ENCODE measurements around the gene TMEM31.
A peak's percentile ranks its signal among the peaks of the same experiment; 100 is the strongest.

Gene TMEM31, protein sequence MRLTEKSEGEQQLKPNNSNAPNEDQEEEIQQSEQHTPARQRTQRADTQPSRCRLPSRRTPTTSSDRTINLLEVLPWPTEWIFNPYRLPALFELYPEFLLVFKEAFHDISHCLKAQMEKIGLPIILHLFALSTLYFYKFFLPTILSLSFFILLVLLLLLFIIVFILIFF

DNA sequence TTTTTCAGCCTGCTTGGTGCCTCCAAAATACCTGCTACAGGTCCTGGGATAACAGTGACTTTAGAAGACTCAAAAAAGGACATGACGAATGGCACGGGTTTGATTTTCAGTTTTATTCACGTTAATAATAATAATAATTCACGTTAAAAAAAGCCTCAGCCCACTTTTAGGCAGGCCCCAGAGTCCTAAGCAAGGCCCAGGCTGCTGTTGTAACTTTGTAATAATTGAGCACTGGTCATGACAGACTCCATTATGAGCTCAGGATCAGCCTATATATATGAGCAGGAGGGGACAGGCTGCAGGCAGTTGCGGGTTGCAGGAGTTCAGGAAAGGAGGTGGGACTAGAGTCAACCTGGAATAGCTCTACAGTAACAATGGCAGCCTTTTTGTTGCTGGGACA lies at the start of gene TMEM31:
TMEM31 (plus strand) TSS at position 301 of the 400 bp plus-strand sequence. CDS start 1,350 bp downstream, outside the sequence.
- no peak for DNase-seq

DNA sequence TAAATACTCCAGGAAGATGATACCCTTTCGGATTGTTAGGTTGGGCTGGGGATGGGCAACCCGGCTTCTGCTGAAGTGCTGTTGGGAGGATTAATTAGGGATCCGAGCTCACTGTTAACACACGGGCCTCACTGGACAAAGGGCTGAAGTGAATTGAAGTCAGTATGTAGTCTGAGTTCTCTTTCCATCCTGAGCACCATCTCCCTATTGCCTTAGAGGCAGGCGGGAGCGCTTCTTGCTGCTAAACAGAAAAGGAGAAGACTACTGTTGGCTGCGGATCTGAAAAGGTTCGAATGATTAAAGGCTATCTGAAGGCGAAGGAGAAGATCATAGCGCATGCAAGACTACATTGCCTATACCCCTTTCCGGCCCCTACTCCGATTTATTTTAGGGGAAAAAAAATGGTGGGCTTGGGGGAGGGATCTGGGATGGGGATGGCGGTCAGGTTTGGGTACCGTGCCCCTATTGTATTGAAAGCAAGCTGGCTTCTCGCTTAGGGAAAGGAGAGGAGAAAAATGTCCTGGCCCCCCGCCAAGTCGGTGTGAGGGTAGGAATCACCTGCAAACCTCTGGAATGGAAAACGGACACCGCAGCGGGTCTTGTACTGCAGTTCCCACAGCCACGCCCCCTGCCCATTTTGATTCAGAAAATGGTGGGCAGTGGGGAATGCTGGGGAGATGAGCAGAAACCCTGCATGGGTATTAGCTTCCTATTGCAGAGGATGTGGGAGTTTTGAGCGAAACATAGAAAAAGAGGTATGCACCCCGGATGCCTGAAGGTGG lies 46.5 kb upstream of the TMEM31 start:
- DNase-seq, result no peak

DNA sequence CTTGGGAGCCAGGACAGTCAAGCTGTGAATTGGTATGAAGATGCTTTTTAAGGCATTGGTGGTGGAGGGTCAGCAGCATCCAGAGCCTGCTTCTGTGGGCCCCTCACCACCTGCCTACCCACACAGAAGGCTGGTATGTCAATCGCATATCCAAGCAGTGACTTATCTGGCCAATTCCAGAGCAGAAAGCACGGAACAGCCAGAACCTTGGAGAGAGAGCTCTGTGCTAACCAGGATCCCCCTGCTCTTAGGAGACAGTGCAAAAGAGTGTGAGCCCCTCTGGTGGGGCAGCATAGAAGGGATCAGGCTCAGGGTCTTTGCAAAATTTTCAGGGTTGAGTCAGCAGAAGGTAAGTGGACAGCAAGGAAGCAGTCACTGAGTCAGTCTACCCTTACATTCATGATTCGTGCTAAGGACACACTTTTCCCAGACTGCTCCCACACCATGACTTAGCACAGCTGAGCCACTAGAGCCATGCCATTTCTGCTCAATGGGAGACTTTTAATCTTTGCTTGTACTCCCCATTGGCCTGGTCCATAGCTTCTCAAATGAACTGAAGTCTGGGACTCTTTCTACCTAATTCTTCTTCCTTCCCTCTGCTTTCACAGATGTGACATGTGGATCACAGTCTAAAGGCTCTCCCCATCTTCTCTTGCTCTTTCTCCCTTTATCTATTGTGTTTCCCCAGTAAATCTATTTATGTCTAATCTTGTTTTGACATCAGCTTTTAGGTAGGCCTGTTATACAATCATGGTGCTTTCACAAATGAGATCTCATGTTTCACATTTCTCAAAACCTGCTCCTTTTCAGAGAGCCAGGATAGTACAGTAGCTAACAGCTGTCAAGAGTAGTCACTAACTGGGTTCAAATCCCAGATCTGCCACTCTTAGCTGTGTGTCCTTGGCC lies 44.3 kb upstream of the TMEM31 start:
- no peak for DNase-seq

DNA sequence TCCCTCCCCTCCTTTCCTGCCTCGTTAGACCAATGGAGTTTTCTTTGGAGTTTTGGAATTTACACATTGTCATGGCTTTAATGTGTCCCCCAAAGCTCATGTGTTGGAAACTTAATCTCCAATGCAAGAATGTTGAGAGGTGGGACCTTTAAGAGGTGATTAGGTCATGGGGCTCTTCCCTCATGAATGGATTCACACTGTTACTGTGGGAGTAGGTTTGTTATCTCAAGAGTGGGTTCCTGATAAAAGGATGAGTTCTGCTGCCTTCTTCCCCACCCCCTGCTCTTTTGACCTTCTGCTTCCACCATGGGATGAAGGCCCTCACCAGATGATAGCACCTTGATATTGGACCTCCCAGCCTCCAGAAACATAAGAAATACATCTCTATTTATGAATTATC lies 41.0 kb upstream of the TMEM31 start:
- no peak for DNase-seq

DNA sequence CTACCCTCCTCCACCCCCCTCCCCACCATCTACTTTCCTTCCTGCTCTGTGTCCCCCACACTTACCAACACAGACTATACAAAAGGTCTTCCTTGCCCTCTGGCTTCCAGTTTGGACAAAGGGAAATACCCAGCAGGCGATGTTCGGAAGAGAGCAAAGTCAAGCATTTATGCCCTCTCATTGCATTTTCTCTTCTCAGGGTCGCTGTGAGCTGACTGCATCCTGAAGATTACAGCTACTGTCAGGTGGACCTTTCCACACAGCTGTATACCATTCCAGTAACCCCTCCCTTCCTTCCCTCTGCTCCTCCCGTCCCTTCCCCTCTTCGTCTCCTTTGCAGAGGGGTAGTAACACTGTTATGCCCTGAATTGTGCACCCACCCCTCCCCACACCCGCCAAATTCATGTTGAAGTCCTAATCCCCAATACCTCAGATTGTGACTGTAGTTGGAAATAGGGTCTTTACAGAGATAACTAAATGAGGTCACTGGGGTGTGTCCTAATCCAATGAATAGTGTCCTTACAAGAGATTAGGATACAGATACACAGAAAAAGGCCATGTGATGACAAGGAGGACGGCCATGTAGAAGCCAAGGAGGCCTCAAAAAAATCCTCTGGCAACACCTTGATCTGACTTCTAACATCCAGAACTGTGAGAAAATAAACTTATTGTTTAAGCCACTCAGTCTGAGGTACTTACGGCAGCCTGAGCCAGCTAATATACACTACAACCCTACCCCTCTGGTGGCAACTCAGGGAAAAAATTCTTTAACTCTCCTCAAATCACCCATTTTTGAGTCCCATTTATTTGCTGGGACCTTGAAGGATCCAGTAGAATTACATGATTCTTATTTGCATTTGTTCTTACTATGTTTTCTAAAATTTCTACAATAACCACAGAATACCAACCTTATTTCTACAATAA lies 35.9 kb upstream of the TMEM31 start:
- no peak for DNase-seq

DNA sequence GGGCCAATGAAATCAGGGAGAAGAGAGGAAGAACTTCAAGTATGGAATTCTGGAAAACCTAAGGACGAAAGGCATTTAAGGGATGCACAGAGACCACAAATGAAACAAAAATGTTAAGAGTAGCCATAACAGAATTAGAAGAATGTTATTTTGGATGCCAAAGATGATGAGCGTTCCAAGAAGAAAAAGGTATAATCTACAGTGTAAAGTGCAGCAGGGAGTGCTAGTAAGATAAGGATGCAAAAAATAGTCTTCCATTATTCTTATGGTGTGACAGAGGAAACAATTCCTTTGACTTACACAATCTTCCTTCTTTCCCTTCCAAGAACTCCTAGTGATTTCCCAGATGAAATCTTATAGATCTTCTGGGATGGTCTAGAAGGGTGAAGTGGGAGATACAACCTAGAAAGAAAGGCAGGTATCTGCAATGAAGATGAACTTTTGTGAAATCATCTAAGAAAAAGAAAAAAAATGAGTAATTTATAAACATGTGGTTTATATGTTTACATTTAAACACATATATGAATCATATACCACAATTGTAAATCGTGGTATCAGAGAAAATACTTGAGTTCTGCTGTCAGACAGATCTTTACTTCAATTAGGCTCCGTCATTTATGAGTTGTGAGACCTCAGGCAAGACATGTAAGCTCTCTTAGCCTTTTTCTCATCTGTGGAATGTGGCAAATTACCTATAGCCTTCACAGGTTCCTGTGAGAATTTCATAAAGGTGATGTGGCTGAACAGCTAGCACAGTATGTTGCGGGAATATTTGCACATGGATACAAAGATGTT lies 32.3 kb upstream of the TMEM31 start:
- DNase-seq, result no peak

DNA sequence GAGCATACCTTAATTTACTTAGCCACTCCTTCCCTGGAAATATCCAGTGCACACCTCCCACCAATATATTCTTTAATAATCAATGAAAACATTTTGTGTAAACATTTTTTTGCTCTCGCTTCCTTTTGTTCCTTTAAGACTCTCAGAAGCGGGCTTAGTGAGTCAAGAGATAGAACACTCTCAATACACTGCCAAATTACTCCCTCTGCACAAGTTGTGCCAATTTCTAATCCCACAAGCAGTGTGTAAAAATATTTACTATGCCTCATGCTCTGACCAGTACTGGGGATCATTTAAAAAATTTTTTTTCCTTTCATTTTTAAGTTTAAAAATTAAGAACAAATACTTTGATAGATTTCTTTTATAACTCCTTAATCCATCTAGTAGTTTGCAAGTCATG lies 29.3 kb upstream of the TMEM31 start:
- no peak for DNase-seq

DNA sequence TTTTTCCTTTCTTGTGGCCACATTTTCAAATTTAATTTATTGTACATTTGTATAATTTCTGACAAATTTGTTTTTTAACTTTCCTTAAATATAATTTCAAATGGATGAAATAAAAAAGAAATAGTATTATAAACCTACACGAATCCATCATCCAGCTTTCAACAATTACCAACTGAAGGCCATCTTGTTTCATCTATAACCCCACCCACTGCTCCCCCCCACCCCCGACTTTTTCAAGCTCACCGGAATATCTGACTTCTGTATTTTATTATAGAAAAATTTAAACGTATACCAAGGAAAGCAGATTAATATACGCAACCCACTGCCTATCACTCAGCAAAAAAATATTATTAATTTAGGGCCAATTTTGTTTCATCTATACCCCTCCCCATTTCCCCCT lies 25.3 kb upstream of the TMEM31 start:
- DNase-seq, result no peak

DNA sequence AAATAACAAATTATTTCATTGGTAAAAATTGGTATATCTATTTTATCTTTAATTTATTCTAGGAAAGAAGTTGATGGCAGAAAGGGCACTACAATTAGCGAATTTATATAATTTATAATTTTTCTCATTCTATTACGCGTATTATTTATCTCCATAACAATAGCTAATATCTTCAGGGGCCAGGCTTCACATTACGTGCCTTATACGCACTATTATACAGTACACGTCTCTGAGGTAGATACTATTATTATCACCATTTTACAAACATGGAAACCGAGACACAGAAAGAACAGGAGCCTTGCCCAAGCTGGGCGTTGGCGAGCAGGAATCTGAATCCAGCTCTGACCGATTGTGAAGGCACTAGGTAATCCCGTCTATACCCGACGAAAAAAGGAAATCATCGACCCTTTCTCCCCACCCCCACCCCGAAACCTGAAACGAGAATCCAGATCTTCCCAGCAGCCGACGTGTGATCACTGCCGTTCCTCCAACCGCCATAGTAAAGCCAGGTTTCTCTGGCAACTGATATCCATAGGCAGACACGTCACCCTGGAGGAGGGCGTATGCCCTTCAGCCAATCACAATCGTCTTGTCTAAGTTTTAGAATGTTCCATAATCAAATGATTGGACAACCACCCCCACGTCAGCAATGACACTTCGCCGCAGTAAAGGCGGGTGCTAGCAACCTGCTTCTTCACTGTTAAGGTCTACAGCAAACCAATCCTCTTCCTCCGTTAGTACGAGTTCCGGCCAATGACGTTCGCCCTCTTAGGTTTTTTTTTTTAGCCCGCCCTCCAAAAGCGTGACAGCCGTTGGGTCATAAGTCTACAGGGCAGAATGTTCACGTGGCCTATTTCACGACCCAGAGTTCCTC lies 24.3 kb upstream of the TMEM31 start, which contains the start of gene MORF4L2:
MORF4L2 (minus strand) TSS at position 501 of the 874 bp plus-strand sequence. CDS start 9,672 bp downstream, outside the sequence.
- DNase-seq, result peak; percentile 92 to 93

DNA sequence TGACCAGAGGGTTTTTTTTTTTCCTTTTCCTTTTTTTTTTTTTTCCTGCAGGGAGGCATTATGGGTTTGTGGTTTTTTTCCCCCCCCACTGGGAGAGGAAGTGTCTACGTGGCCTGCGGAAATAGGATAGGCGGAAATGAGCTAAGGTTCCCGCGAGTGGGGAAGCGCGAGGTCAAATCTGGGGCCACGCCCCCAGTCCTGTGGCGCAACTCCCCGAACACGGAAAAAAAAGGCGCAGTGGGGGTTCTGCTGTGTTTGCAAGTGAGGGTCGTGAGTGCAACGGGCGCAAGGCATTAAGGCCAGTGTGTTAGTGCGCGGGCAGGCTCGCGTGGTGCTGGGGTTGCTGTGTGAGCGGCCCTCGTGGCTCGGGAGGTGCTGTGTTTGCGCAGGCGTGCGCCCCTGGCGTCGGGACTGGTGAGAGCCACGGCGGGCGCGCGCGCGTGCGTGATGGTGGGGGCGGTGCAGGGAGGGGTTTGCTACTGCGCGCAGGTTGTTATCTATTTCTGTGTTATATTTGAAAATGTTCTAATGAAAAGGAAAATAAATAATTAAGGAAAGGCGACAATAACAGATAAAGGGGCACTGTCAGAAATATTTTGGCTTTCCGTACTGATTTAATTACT lies 23.5 kb upstream of the TMEM31 start:
- peak; percentile 68 to 82 for DNase-seq

DNA sequence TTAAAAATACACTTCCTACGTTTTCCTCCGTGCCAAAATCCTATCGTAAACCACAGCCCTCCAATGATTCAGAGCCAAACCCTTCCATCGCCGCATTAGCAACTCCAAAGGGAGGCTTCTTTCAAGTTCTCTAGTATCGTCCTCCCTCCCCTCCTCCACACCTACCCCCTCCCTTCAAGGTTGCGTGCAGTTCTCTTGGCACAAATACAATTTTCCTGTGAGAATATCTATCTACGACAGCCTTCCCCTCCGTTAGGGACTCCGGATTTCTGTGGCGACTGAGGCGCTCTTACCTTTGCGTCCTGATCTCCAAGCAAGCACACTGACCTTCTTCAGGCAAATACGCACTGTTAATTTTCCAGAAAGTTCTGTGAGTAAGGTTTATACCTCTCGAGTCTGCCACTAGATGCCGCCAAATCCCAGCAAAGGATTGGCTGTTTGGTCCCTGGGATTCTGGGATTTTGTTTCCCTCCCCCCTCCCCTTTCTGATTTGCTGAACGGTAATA lies 23.0 kb upstream of the TMEM31 start:
- peak; percentile 67 to 85 for DNase-seq

DNA sequence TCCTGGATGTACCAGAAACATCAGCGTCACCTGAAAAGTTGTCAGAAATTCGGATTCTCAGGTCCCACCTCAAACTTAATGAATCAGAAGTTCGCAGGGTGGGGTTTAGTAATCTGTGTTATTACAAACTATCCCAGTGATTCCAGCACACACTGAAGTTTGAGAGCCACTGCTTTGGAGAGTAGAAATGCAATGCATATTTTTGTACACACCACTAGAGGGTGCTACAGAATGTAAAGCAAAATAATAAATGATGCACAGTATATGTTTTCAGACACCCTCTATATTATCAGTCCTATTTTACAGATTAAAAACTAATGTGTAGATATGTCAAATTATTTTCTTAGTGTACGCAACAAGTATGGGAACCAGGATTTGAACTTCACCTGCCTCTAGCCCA lies 21.8 kb upstream of the TMEM31 start:
- DNase-seq, result peak; percentile 5 to 34

DNA sequence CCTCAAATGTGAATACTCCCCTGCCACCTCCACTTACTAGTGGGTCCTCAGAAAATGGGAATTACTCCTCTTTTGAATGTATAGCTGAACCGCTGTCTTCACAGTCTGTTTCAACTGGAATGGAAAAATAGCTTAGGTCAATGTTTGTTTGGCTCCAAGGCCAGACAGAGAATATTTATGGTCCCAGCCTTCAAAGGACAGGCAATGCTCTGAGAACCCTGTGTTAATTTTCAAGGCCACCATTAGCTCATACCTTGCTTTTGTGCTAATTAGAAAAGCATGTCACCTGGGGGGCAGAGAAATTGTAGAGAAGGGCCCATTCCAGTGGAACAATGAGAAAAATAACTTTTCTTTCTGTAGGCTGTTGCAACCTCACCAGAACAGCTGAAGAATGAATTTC lies 19.6 kb upstream of the TMEM31 start:
- no peak for DNase-seq

DNA sequence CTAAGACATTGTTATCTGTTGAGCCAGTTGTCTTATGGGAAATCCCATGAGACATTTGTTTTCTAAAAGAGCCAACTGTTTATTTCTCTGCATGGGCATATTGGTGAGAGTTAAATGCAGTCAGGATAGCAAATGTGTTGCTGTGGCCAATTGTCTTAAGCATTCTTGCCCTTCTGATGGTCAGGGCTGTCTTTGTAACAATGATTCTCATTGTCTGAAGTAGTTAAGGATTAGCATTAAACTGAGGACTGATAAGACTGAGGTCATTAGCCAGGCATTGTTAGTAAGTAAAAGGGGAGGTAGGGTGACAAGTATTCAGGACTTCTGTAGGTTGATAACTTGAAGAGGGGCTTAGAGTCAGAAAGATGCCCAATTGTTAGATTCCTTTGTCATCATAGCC lies 13.0 kb upstream of the TMEM31 start:
- no peak for DNase-seq

DNA sequence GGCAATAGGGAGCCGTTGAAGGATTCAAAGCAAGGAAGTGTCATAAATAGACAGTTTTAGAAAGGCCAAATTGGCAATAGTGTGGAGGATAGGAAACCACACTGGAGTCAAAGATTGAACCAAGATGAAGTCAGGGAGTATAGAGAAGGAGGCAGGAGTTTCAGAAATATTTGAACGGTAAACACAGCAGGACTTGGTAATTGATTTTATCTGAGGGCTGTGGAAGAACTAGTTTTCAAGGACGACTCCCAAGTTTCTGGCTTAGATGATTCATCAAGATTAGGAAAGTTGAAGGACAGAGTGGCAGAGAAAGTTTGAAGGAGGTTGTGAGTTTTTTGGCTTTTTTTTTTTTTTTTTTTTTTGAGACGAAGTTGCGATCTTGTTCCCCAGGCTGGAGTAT lies 11.5 kb upstream of the TMEM31 start:
- no peak for DNase-seq

DNA sequence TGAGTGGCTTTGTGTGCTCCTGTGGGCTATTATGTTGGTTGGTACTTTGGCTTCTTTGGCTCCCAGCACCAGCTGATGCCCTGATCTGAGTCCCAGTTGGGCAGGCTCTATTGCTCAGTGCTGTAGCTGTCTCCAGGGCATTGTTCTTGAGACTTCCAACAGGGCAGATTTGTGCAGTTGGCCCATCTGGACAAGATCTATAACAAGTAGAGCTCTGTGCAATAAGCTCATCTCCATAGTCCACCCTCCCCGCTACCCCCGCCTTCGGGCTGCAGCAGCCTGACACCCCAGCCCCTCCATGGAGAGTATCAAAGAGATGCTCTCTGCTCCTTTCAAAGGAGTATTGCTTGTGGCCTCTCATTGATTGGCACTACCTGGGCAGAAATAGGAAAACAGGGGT lies 5.8 kb upstream of the TMEM31 start:
- no peak for DNase-seq

DNA sequence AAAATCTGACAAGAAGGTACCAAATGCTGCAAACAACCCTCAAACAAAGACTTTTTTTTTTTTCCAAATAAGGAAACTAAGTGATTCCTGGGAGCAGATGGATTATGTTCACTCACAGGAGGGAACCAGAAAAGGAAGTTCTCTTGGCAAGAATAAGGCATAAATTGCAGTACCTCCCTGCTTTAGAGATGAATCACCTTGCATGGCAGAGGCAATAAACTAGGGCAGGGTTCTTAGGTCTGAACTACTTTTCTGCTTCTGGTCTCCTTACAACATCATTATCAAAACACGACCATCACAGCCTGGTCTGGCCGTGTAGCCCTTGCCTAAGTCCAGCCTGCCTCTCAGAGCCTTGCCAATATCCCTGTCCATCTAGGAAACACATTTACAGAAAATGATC lies 6.3 kb downstream of the TMEM31 start:
- DNase-seq, result no peak

DNA sequence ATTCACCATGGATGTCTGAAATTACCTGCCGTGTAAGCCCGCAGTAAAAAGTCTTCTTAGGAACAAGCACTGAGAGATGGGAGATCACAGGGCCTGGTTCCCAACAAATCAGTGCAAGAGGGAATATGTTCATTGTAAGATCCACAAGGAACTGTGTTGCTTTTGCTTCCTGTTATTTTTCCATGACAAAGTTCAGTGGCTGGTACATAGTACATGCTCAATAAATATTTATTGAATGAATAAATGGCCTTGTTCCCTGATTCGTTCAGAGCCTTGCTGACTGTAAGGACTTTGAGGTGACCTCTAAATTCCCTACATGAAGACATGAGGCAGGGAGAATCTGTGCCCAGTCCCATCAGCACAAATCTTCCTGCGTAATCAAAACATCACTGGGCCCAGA lies 7.4 kb downstream of the TMEM31 start:
- DNase-seq, result no peak

DNA sequence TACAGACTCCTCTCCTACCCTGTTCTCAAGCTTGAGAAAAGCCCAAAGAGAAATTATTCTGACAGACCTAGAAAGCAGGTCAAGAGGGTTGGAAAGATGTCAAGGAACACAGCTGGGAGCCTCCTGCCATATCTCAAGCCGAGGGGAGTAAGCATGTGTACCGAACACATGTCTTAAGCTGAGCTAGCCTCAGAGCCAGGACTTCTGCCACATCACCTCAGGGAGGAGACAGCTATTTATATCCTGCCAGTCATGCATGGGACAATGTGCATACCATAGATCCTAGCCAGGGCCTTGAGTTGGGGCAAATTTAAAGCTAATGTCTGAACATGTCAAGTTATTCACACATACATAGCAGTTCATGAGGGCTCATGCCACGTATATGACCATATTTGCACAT lies 11.8 kb downstream of the TMEM31 start:
- no peak for DNase-seq

DNA sequence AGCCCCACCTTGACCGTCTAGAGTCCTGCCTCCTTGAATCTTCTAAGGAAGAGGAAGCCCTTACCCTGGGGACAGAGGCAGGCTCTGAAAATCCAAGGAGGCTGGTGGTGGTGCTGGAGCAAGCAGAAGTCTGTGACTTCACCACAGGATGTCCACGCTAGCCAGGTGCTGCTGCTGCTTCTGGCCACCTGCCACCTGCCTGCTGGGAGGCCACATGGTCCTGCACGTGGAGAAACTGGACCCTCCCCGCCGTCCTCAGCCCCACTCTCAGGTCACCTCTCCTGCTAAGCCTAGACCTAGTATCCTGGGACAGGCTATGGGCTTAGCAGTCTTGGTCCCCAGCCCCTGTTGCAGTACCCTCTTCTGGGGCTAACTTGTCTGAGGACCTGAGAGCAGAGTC lies 15.8 kb downstream of the TMEM31 start:
- DNase-seq, result no peak

Data from NCI-H1930 (cell line).